OCI-LY7 (cell line): ENCODE data around the gene RPL13. TPM values are rescaled to one million over a fixed set of nuclear protein-coding genes. Genes with fewer than 3 reads are reported as not detected.

ENCODE experiments used
- BruUV-seq: library from RNA; stranded (reverse); fragments of 400-500 nt; replicated peaks from 2 replicates; lab custom pipeline; 2021; lab: Mats Ljungman, UMichigan
- CTCF ChIA-PET: fragments of 300-600 bp; sonication (Branson Sonifier 250); formaldehyde crosslinking; loops from one replicate; lab custom pipeline; 2022; ENCODE audit warnings: antibody characterized with exemption; ENCODE audit not compliant: unreplicated experiment; lab: Charles Lee
- POLR2A ChIA-PET: fragments of 300-600 bp; sonication (Branson Sonifier 250); formaldehyde crosslinking; loops from one replicate; lab custom pipeline; 2022; ENCODE audit warnings: antibody characterized with exemption; lab: Charles Lee
- DNase-seq: peaks from one replicate; pipeline ENCODE4 v3.0.0-alpha.2; 2015; ENCODE audit warnings: low spot score
- H2AFZ ChIP-seq: fragments of 200-600 bp; sonication (generic), shearing (Covaris generic); 2 replicates; pipeline ENCODE4 v1.6.1; 2014; ENCODE audit warnings: mild to moderate bottlenecking, antibody characterized with exemption, low read length, moderate library complexity
- H3K27ac ChIP-seq: fragments of 200-600 bp; sonication (generic); 2 replicates; pipeline ENCODE4 v1.5.1; 2014; ENCODE audit warnings: mixed run types, low read depth, mild to moderate bottlenecking, moderate library complexity, low read length, inconsistent platforms; ENCODE audit not compliant: poor library complexity, severe bottlenecking
- H3K36me3 ChIP-seq: fragments of 200-600 bp; sonication (generic); 2 replicates; pipeline ENCODE4 v1.6.1; 2014; ENCODE audit warnings: mild to moderate bottlenecking, antibody characterized with exemption, low read length, moderate library complexity, mixed read lengths; ENCODE audit not compliant: insufficient read depth
- H3K4me1 ChIP-seq: fragments of 200-600 bp; sonication (generic); 2 replicates; pipeline ENCODE4 v1.5.1; 2014; ENCODE audit warnings: mild to moderate bottlenecking, low read length; ENCODE audit not compliant: insufficient read depth, poor library complexity, severe bottlenecking
- H3K4me2 ChIP-seq: fragments of 200-600 bp; sonication (generic); 2 replicates; pipeline ENCODE4 v1.6.1; 2014; ENCODE audit warnings: mild to moderate bottlenecking, low read length
- H3K4me3 ChIP-seq: fragments of 200-600 bp; sonication (generic); 2 replicates; pipeline ENCODE4 v1.5.1; 2014; ENCODE audit warnings: mild to moderate bottlenecking, low read depth, low read length; ENCODE audit not compliant: poor library complexity, severe bottlenecking
- H3K79me2 ChIP-seq: fragments of 200-600 bp; sonication (generic); 2 replicates; pipeline ENCODE4 v1.6.1; 2016; ENCODE audit warnings: low read depth, mild to moderate bottlenecking, low read length, moderate library complexity, mixed read lengths; ENCODE audit not compliant: insufficient read depth
- H3K9me2 ChIP-seq: fragments of 200-600 bp; sonication (generic); 2 replicates; pipeline ENCODE4 v1.6.1; 2016; ENCODE audit warnings: mild to moderate bottlenecking, low read length, mixed read lengths; ENCODE audit not compliant: insufficient read depth
- H3K9me3 ChIP-seq: fragments of 200-600 bp; sonication (generic); 2 replicates; pipeline ENCODE4 v1.6.1; 2014; ENCODE audit warnings: mild to moderate bottlenecking, mixed run types, low read length, mixed read lengths
- H4K20me1 ChIP-seq: fragments of 200-600 bp; sonication (generic); 2 replicates; pipeline ENCODE4 v1.6.1; 2014; ENCODE audit warnings: mild to moderate bottlenecking, antibody characterized with exemption, low read length, moderate library complexity, mixed read lengths; ENCODE audit not compliant: insufficient read depth
- EZH2phosphoT487 ChIP-seq: fragments of 200-600 bp; sonication (generic); IDR thresholded peaks from 2 replicates; pipeline ENCODE4 v1.6.1; 2018; ENCODE audit warnings: low read depth, borderline replicate concordance, mild to moderate bottlenecking, mixed run types, antibody characterized with exemption, low read length, moderate library complexity, mixed read lengths
- intact Hi-C: fragments of 100-400 bp; cut with micrococcal nuclease; formaldehyde crosslinking; loops from one replicate; pipeline ENCODE4 v1.10.0; 2022; ENCODE audit not compliant: unreplicated experiment
- total RNA-seq, 2 experiments: library from RNA; depleted of rRNA in 1 of 2; stranded (reverse); fragments of >200 nt in 1 of 2; shearing (Covaris generic) in 1 of 2; gene quantifications; 2 replicates each; pipeline ENCODE4 v1.2.3, GENCODE V29; 2014 to 2022
- TF ChIP-seq, protein P1 (sequence below): fragments of 200-600 bp; sonication (generic); conservative IDR thresholded peaks from 2 replicates; pipeline ENCODE4 v1.5.1; 2014; ENCODE audit warnings: mild to moderate bottlenecking, antibody characterized with exemption, low read length, moderate library complexity, mixed read lengths

Gene RPL13
- total RNA-seq, 2 experiments from 2014 or later = 2,928 to 9,791 TPM

- Histone ChIP-seq H2AFZ (no peak overlapping the region), H3K27ac (peak overlapping the region; percentile 67), H3K9me3 (no peaks in the 10 kb centered on the region), H3K9me2 (no peaks in the 10 kb centered on the region), H3K36me3 (peaks cover 50% of the 10 kb centered on the region), H3K4me3 (peak overlapping the region; percentile 98), H3K79me2 (peaks cover 36% of the 10 kb centered on the region), H4K20me1 (peaks cover 33% of the 10 kb centered on the region), H3K4me2 (peak overlapping the region; percentile 85), H3K4me1 (peaks cover 52% of the 10 kb centered on the region)
- POLR2A ChIA-PET = no interaction called here
- no peak for DNase-seq
- TF ChIP-seq, protein P1, sequence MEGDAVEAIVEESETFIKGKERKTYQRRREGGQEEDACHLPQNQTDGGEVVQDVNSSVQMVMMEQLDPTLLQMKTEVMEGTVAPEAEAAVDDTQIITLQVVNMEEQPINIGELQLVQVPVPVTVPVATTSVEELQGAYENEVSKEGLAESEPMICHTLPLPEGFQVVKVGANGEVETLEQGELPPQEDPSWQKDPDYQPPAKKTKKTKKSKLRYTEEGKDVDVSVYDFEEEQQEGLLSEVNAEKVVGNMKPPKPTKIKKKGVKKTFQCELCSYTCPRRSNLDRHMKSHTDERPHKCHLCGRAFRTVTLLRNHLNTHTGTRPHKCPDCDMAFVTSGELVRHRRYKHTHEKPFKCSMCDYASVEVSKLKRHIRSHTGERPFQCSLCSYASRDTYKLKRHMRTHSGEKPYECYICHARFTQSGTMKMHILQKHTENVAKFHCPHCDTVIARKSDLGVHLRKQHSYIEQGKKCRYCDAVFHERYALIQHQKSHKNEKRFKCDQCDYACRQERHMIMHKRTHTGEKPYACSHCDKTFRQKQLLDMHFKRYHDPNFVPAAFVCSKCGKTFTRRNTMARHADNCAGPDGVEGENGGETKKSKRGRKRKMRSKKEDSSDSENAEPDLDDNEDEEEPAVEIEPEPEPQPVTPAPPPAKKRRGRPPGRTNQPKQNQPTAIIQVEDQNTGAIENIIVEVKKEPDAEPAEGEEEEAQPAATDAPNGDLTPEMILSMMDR = no peak
- TF ChIP-seq EZH2phosphoT487 = no peak
- BruUV-seq = no TSS peak
- intact Hi-C loops = loop anchor here (5.0 kb wide), 2 partner anchors 77 to 93 kb away; partner anchors contain the start of genes CHMP1A and SPATA33
- CTCF ChIA-PET = no interaction called here
Observed at GRCh38 chr16:89563639-89564392, 3.3 kb downstream of the RPL13 start.

DNA sequence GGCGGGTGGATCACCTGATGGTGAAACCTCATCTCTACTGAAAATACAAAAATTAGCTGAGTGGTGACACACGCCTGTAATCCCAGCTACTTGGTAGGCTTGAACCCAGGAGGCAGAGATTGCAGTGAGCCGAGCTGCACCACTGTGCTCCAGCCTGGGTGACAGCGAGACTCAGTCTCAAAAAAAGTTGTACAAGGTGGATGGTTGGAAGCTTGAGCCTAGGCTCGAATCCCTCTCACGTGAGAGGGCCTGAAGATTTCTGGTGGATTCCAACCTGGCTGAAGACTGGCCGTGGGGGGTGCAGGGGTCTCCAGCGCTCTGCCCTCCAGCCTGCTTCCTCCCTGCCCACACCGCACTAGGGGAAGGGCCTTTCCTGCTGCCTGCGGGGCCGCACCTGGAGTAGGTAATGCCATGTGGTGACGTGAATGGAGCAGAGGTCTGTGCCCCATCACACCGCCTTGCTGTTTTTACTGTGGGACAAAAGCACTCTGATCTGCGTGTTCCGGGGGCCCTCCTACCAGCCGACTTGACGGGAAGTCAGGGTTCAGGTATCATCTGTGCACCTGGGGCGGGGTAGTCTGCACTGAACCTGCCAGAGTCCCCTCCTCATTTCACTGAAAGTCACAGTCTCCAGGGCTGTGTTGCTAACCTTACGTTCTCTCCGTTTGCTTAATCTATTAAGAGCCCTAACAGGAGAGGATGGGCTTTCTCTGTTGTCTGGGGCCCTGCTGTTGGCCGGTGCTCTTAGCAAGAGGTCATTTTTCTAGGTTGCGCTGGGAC lies 4.2 kb downstream of the RPL13 start:
- BruUV-seq = no TSS peak
- peak; percentile 41 for DNase-seq
- Histone ChIP-seq H3K9me3 (no peaks in the 10 kb centered on the region), H2AFZ (no peak overlapping the region), H3K4me2 (peak overlapping the region; percentile 85), H3K9me2 (no peaks in the 10 kb centered on the region), H3K36me3 (peaks cover 50% of the 10 kb centered on the region), H3K27ac (peak overlapping the region; percentile 67), H4K20me1 (peaks cover 33% of the 10 kb centered on the region), H3K79me2 (peaks cover 36% of the 10 kb centered on the region), H3K4me3 (peak overlapping the region; percentile 98), H3K4me1 (peaks cover 46% of the 10 kb centered on the region)
- ChIA-PET CTCF (no interaction called here), POLR2A (interaction anchor here (0.5 kb wide), 1 partner anchor 107 kb away, joined by 3 read pairs; no protein-coding TSS in a partner anchor)
- intact Hi-C loops = loop anchor here (5.0 kb wide), 2 partner anchors 77 to 93 kb away; partner anchors contain the start of genes CHMP1A and SPATA33
- no peak for TF ChIP-seq EZH2phosphoT487
- TF ChIP-seq, protein P1 = no peak
